K562 (cell line): ENCODE data around the gene PRDM15. TPM values are rescaled to one million over a fixed set of nuclear protein-coding genes. Genes with fewer than 3 reads are reported as not detected.

ENCODE experiments used
- CBFA2T2 ChIP-seq: fragments of 450-650 bp; conservative IDR thresholded peaks from 2 replicates; pipeline ENCODE4 v1.6.1; 2017; ENCODE audit warnings: mild to moderate bottlenecking
- GABPA ChIP-seq: fragments of 200-800 bp; sonication (Bioruptor generic); conservative IDR thresholded peaks from 2 replicates; pipeline ENCODE4 v1.6.1; 2016; ENCODE audit warnings: low read depth, missing genetic modification characterization, missing compliant biosample characterization
- KDM2B ChIP-seq: fragments of 250-450 bp; sonication (Bioruptor Pico); IDR thresholded peaks from 2 replicates; pipeline ENCODE4 v1.8.0; 2021; ENCODE audit warnings: mild to moderate bottlenecking, moderate library complexity
- MGA ChIP-seq: fragments of 450-650 bp; IDR thresholded peaks from 2 replicates; pipeline ENCODE4 v1.6.1; 2016; ENCODE audit warnings: mild to moderate bottlenecking, moderate library complexity
- NR4A1 ChIP-seq, 2 experiments: fragments of 250-450 bp in 1 of 2; fragments of 450-650 bp in 1 of 2; sonication (Bioruptor Pico) in 1 of 2; IDR thresholded peaks; 2 replicates each; pipeline versions ENCODE4 v1.4.0 to v1.6.1; 2016 to 2020; ENCODE audit warnings: mild to moderate bottlenecking in 2 of 2, missing compliant biosample characterization in 1 of 2, missing genetic modification characterization in 1 of 2, moderate library complexity in 1 of 2
- RCOR1 ChIP-seq, 2 experiments: IDR thresholded peaks; 2 replicates each; pipeline ENCODE4 v1.6.1; 2012; ENCODE audit warnings: low read depth in 2 of 2, low read length in 2 of 2, borderline replicate concordance in 1 of 2, improper control_type of control experiment in 1 of 2
- SMAD4 ChIP-seq: fragments of 250-450 bp; sonication (Bioruptor Pico); conservative IDR thresholded peaks from 2 replicates; pipeline ENCODE4 v1.8.0; 2021; ENCODE audit warnings: inconsistent platforms, mild to moderate bottlenecking, moderate library complexity
- THAP7 ChIP-seq: fragments of 250-450 bp; sonication (Bioruptor Pico); IDR thresholded peaks from 2 replicates; pipeline ENCODE4 v1.5.0; 2021
- WHSC1 ChIP-seq: IDR thresholded peaks from one replicate; pipeline ENCODE4 v1.6.1; 2012; ENCODE audit warnings: low read length, control low read depth, inconsistent platforms
- ZBTB26 ChIP-seq: fragments of 450-650 bp; formaldehyde crosslinking; IDR thresholded peaks from 2 replicates; pipeline ENCODE4 v1.4.0; 2022; ENCODE audit warnings: missing genetic modification characterization
- ZNF41 ChIP-seq: fragments of 250-450 bp; sonication (Bioruptor Pico); conservative IDR thresholded peaks from 2 replicates; pipeline ENCODE4 v1.4.0; 2020; ENCODE audit warnings: mild to moderate bottlenecking
- polyA plus RNA-seq, 8 experiments: library from polyadenylated mRNA; depleted of rRNA in 4 of 8; stranded (reverse) in 5 of 8; unstranded in 3 of 8; fragments of >200 nt; fragmentation: Nextera tagmentation in 2 of 8; fragmentation: Illumina TruSeq in 1 of 8; extraction: Ambion mirVana in 2 of 8; extraction: Trizol in 1 of 8; gene quantifications; 2 replicates each; pipeline versions ENCODE4 v1.2.1 to v1.2.3, GENCODE V29; 2011 to 2014; ENCODE audit warnings: inconsistent platforms in 1 of 8, missing spikeins in 1 of 8
- total RNA-seq, 7 experiments: library from RNA; depleted of rRNA in 6 of 7; stranded (reverse); fragments of >200 nt in 6 of 7; fragmentation: Illumina TruSeq in 2 of 7; extraction: Trizol in 2 of 7; gene quantifications; 2 replicates each; pipeline versions ENCODE4 v1.2.1 to v1.2.3, GENCODE V29; 2011 to 2021; ENCODE audit warnings: low replicate concordance in 1 of 7

Gene PRDM15
- total and polyA plus RNA-seq, 9 of the 15 experiments (the other 6 are each of a cell fraction or from before 2014, with no cell fraction given), result 0.93 to 9.2 (median 6.2) TPM

- TF ChIP-seq MGA (peak; percentile 89), KDM2B (0 out of 2 replicates have a peak, but pooled peaks have one; percentile 56), THAP7 (CRISPR knock-in tag) (peak; percentile 65), CBFA2T2 (no peak), ZNF41 (CRISPR knock-in tag) (no peak), WHSC1 (no peak), NR4A1 (CRISPR knock-in tag; IDR thresholded peaks at IDR 0.05) (0 out of 2 replicates have a peak, but pooled peaks have one; percentile 58), NR4A1 (tag; IDR thresholded peaks at IDR 0.05) (peak; percentile 82), ZBTB26 (CRISPR knock-in tag) (no peak), GABPA (tag) (peak; percentile 96), RCOR1 (IDR thresholded peaks at IDR 0.05; ENCODE audit: borderline replicate concordance in 1 of 2, low read depth in 2 of 2, low read length in 2 of 2) (no peak), SMAD4 (peak; percentile 69)
Measured at GRCh38 chr21:41879190-41879998, at the start of gene PRDM15 (continued).
